Thyroid gland (tissue), 4 donors: ENCODE results near the gene ORM1.

ENCODE experiments used
- POLR2A ChIP-seq, 2 donors: fragments of 450-650 bp; IDR thresholded peaks; one replicate each; pipeline ENCODE4 v1.6.1; 2017; ENCODE audit warnings: antibody characterized with exemption in 2 of 2, mild to moderate bottlenecking in 2 of 2, moderate library complexity in 1 of 2
- TF ChIP-seq, protein P1 (sequence below), 6 experiments: fragments of 200-600 bp in 3 of 6; fragments of 450-650 bp in 3 of 6; sonication (generic) in 3 of 6; IDR thresholded peaks; one replicate each; pipeline ENCODE4 v1.5.1; 2016 to 2019; ENCODE audit warnings: antibody characterized with exemption in 6 of 6, mild to moderate bottlenecking in 2 of 6, inconsistent platforms in 1 of 6, moderate library complexity in 1 of 6

- TF ChIP-seq, protein P1, sequence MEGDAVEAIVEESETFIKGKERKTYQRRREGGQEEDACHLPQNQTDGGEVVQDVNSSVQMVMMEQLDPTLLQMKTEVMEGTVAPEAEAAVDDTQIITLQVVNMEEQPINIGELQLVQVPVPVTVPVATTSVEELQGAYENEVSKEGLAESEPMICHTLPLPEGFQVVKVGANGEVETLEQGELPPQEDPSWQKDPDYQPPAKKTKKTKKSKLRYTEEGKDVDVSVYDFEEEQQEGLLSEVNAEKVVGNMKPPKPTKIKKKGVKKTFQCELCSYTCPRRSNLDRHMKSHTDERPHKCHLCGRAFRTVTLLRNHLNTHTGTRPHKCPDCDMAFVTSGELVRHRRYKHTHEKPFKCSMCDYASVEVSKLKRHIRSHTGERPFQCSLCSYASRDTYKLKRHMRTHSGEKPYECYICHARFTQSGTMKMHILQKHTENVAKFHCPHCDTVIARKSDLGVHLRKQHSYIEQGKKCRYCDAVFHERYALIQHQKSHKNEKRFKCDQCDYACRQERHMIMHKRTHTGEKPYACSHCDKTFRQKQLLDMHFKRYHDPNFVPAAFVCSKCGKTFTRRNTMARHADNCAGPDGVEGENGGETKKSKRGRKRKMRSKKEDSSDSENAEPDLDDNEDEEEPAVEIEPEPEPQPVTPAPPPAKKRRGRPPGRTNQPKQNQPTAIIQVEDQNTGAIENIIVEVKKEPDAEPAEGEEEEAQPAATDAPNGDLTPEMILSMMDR (IDR thresholded peaks at IDR 0.05), result no peak
- no peak for TF ChIP-seq POLR2A (IDR thresholded peaks at IDR 0.05)
These were observed 36.9 kb downstream of the ORM1 start for GRCh38 chr9:114359801-114360200.
